NCI-H187 (cell line): Measurements from ENCODE around the gene SRGAP1.
"Not testable (repeated sequence)": the region's sequence is repeated elsewhere in the genome, so short reads cannot be mapped to it uniquely, and the experiment has no call there.

ENCODE experiments used
- DNase-seq, 2 experiments: peaks; one replicate each; lab custom pipeline; 2025; lab: John Stamatoyannopoulos, UW

Gene SRGAP1

DNA sequence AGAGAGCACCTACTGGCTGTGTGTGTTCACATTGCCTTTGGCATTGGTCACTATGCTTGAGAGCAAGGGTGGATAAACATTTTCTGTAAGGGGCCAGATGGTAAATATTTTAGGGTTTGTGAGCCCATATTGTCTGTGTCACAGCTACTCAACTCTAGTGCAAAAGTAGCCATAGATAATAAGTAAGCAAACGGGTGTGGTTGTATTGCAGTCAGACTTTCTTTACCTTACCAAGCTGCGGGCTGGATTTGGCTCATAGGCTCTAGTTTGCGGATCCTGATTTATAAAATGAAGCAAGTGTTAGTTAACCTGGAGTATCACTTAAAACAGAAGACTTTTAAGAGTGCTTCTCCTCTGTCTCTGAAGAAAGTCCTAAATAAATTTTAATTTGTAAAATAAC is 208.6 kb downstream of the SRGAP1 start:
- no peak for DNase-seq

- DNase-seq: no peak
Observed at GRCh38 chr12:64054079-64054520, 209.6 kb downstream of the SRGAP1 start.

DNA sequence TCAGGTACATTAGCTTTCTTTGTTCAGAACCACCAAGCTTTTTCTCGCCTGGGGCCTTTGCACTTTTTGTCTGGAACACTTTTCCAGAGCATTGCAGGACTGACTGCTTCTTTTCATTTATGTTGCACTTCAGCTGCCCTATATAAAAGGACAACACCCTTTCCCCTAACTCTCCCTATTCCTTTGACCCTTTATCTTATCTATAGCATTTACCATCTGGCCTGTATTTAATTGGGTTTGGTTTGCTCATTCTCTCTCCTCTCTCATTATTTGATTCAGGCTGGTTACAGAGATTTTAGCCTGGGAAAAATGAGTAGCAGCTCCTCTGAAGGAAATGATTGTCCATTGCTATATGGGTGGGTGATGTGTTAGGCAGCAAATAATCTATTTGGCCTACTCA is 212.2 kb downstream of the SRGAP1 start:
- no peak for DNase-seq

DNA sequence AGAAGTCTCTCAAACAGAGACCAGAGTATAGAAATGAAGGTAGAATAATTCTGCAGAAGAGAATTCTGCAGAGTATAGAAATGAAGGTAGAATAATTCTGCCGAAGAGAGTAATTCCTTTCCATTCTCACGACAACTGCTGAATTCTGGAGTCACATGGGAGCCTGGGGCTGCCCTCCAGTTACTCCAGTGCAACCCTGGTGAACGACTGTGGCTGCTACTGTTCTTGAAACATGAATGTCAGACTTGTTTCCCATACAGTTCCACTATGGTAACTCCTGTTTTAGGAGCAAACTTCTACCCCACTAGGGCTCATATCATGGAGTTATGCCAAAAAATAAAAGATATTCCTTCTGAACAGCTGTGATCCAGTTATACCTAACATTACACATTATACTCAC is 213.2 kb downstream of the SRGAP1 start:
- DNase-seq: no peak

- DNase-seq: no peak
Observed at GRCh38 chr12:64058541-64059265, 214.2 kb downstream of the SRGAP1 start.

- no peak for DNase-seq
Observed at GRCh38 chr12:64059685-64060084, 215.2 kb downstream of the SRGAP1 start.

- DNase-seq: no peak
Observed at GRCh38 chr12:64061868-64062375, 217.4 kb downstream of the SRGAP1 start.

DNA sequence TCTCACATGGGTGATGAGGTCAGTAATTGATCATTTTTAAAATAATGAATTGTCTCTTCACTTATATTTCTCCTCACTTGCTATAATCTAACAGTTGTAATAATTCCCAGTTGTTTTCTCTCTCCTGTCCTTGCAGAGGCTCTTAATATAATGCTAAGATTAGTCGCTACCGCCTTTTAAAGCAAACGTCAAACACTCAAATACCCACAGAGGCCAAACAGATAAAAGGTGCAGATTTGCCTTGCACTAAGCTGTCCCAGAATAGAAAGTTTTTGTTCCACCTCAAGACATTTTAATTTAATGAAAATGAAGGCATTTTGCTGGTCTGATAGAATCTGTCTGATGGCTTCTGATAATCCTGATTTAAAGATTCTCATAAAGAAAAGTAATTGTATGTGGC is 218.6 kb downstream of the SRGAP1 start:
- DNase-seq: no peak

- DNase-seq: no peak
Observed at GRCh38 chr12:64064240-64064639, 219.7 kb downstream of the SRGAP1 start.

- DNase-seq: no peak
Observed at GRCh38 chr12:64064706-64065105, 220.2 kb downstream of the SRGAP1 start.

DNA sequence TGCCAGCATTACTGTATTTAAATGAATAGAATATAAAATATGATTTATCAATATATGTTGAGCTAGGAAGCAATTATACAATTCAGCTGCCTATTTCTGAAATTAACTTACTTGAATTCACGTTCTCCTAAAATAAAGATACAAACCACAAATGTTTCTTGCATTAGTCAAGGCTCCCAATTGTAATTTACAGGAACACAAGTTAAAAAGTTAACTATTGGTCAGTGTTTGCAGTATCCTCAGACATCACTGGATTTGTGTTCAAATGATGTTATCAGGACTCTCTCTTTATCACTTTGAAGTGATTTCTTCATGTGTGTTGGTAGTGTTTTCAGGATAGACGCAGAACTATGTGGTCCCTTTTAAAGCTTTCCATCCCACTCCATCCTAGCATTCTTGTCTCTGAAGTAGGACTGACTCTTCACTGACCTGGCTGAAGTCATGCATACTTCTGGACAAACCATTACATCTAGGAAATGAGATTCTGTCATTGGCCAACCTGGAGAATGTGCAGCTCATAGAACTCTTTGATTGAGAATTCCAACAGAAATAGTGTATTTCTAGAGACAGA is 221.5 kb downstream of the SRGAP1 start:
- DNase-seq: no peak

- DNase-seq: no peak
Observed at GRCh38 chr12:64066776-64067175, 222.3 kb downstream of the SRGAP1 start.

GRCh38 chr12:64070454-64070853 is 226.0 kb downstream of the SRGAP1 start:
- DNase-seq: no peak

- no peak for DNase-seq
Observed at GRCh38 chr12:64072916-64073575, 228.5 kb downstream of the SRGAP1 start.

GRCh38 chr12:64076565-64076964 is 232.1 kb downstream of the SRGAP1 start:
- not testable (repeated sequence) for DNase-seq

- DNase-seq: no peak
Observed at GRCh38 chr12:64077922-64078321, 233.4 kb downstream of the SRGAP1 start.

DNA sequence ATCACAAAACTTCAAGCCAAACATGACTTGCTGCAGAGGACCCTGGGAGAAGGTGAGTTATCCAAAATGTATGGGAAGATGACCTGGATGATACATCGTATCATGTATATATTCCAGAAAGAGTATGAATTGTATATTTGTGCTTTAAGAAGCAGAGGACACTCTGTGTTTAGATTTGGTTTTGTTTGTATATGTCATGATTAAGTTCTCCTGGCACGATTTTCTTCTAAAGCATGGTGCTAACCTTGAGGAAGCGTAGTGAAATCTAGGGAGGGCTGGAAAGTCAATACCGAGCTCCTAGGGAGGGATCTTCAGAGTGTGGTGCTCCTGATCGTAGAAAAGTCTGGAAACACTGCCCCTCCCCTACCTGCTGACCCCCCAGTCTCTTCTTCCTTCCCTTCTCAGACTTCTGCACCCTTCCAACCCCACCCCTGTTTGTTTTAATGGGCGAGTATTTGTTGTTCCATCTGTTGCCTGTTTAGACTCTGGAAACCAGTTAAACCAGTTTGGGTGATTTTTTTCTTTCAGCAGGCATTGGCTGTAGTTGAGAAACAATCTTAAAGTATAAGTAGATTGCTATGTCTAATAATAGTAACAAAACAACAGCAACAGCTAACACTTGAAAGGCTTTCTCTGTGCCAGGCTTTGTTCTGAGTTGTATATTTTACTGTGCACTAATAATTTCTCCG is 236.0 kb downstream of the SRGAP1 start:
- DNase-seq: no peak

DNA sequence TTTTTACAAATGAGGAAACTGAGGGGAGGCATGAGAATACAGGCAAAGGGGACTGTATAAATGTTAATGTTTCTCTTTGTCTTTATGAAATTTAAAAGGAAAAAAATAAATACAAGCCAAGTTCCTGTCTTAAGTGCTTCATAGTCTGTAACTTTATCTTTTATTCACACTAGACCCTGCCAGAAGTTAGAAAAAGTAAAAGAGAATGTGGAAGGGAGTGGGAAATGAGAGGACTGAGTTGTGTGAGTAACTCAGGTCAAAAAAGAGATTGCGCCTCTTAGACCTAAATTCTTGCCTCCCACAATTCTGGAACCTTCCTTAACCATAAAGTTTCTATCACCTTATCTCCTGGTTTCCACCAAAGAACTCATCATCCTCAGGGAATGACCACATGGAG is 236.5 kb downstream of the SRGAP1 start:
- DNase-seq: no peak

- no peak for DNase-seq
Observed at GRCh38 chr12:64082116-64082515, 237.6 kb downstream of the SRGAP1 start.

DNA sequence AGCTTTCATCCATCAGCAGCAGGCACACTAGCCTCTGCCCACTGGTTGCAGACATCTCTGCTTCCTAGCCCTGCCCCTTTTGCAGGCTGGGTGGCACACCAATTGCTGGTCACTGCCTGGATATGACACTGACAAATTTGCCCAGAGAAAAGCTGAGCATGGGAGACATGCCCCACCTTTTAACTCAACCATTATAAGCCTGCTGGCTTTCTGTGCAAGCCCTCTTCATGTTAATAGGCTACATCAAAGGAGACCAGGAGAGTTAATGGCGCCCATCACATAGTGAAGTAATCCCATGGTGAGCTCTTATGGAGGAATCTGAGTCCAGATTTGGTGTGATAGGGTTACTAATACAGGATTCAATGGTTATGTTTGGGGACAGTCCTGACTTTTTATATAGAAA is 238.4 kb downstream of the SRGAP1 start:
- DNase-seq: peak in 1 of 2 experiments; percentile 36

DNA sequence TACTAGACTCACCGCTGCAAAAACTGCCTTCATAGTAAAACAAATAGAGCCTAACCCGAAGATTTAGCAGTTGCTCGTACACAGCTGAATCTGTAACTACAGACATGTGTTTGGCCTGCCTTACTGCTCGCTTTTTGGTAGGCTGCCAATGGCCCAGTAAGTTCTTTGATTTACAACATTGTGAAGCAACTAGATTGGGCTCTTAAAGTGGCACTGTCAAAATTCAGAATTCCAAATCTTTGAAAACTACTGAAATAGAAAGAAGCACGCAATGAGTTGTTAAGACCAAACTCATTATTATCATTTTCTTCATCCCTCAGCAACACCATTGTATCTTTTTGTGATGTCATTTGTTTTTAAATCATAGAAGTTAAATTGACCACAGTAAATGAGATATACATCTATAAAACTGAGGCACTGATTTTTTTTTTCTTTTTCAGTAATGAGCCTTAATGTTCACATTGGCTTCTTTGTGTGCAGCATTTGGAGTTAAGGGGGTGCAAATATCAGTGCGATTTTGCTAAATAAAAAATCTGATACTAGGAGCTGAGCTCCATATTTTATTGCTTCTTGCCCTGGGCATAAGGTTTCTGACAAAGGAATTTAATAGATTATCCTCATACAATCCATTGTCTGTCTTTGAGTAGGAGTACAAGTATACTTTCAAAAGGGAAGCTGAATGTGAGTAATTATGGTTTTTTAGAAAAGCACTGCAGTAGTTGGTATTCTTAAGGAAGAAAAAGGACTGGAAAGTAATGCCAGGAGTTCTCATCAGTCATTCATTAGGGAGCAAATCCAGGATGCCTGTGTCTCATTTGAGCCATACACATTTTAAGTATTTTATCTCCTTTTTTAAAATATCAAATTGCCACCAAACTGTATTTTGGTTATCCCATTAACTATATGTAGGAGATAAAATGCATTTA is 239.0 kb downstream of the SRGAP1 start:
- peak in 1 of 2 experiments; percentile 16 for DNase-seq
